ENCODE data around the gene CENPU. TPM values are rescaled to one million over a fixed set of nuclear protein-coding genes. Genes with fewer than 3 reads are reported as not detected.
"Not testable (repeated sequence)": the region's sequence is repeated elsewhere in the genome, so short reads cannot be mapped to it uniquely, and the experiment has no call there.

CENPU gene
- total RNA-seq, 2 experiments from 2014 or later = 49.7 to 53.4 TPM

GRCh38 chr4:184740980-184741391 lies 7.1 kb upstream of the CENPU start:
- DNase-seq (no peak), ATAC-seq (no peak)
- Mint-ChIP-seq H3K4me3 (no peak overlapping the region), H3K4me1 (ENCODE audit: low read depth) (peaks cover 14% of the 10 kb centered on the region), H3K27ac (no peak overlapping the region), H3K27me3 (no peaks in the 10 kb centered on the region), H3K9me3 (no peaks in the 10 kb centered on the region), H3K36me3 (ENCODE audit: low read depth) (no peaks in the 10 kb centered on the region)
- ChIA-PET POLR2A (interaction anchor here (1.1 kb wide), 1 partner anchor 79 kb away, joined by 3 read pairs; no protein-coding TSS in a partner anchor), CTCF (no interaction called here)
- no peak for TF ChIP-seq CTCF (IDR thresholded peaks at IDR 0.05)
- intact Hi-C loops (cut with micrococcal nuclease) = loop anchor here (10.0 kb wide), 1 partner anchor 244 kb away; no protein-coding TSS in a partner anchor

GRCh38 chr4:184739575-184739974 lies 5.7 kb upstream of the CENPU start:
- not testable (repeated sequence) for H3K4me3 Mint-ChIP-seq

GRCh38 chr4:184734758-184735157 lies 862 bp upstream of the CENPU start:
- CTCF ChIA-PET = interaction anchor here (0.8 to 4.2 kb wide), 3 partner anchors 11 to 58 kb away, joined by 3 to 26 read pairs (median 3); no protein-coding TSS in a partner anchor
- H3K27ac Mint-ChIP-seq = peak overlapping the region; percentile 86
- no peak for TF ChIP-seq CTCF (IDR thresholded peaks at IDR 0.05)
- peaks cover 29% of the 10 kb centered on the region for H3K4me1 Mint-ChIP-seq (ENCODE audit: low read depth)
- H3K4me3 Mint-ChIP-seq = peak overlapping the region; percentile 89
- peaks cover 24% of the 10 kb centered on the region for H3K36me3 Mint-ChIP-seq (ENCODE audit: low read depth)
- no peaks in the 10 kb centered on the region for H3K9me3 Mint-ChIP-seq
- intact Hi-C loops (cut with micrococcal nuclease) = loop anchor here (5.0 to 10.0 kb wide), 2 partner anchors 87 to 450 kb away; partner anchors contain the start of genes CASP3 and PRIMPOL
- POLR2A ChIA-PET = interaction anchor here (0.5 to 3.2 kb wide), 10 partner anchors 11 to 453 kb away, joined by 3 to 34 read pairs (median 8); partner anchors contain the start of genes ACSL1, CASP3 and PRIMPOL
- no peak for DNase-seq
- no peaks in the 10 kb centered on the region for H3K27me3 Mint-ChIP-seq
- ATAC-seq = no peak

More at GRCh38 chr4:184739575-184739974, 5.7 kb upstream of the CENPU start:
- CTCF ChIA-PET; ATAC-seq; H3K27me3 Mint-ChIP-seq; DNase-seq; H3K9me3 Mint-ChIP-seq; POLR2A ChIA-PET; H3K36me3 Mint-ChIP-seq (ENCODE audit: low read depth): not testable (repeated sequence)
- H3K4me1 Mint-ChIP-seq (ENCODE audit: low read depth) = peaks cover 15% of the 10 kb centered on the region
- H3K27ac Mint-ChIP-seq = peak overlapping the region; percentile 47
- intact Hi-C loops (cut with micrococcal nuclease) = loop anchor here (10.0 kb wide), 1 partner anchor 455 kb away; no protein-coding TSS in a partner anchor

GRCh38 chr4:184732126-184732525 lies 1.8 kb downstream of the CENPU start:
- DNase-seq (no peak), ATAC-seq (no peak)
- H3K9me3 Mint-ChIP-seq = no peaks in the 10 kb centered on the region
- peak overlapping the region; percentile 89 for H3K4me3 Mint-ChIP-seq
- TF ChIP-seq CTCF (IDR thresholded peaks at IDR 0.05) = no peak
- POLR2A ChIA-PET = interaction anchor here (1.2 to 2.9 kb wide), 6 partner anchors 8 to 468 kb away, joined by 3 to 34 read pairs (median 10); partner anchors contain the start of genes CASP3 and PRIMPOL
- H3K36me3 Mint-ChIP-seq (ENCODE audit: low read depth) = peaks cover 44% of the 10 kb centered on the region
- peaks cover 21% of the 10 kb centered on the region for H3K4me1 Mint-ChIP-seq (ENCODE audit: low read depth)
- CTCF ChIA-PET = no interaction called here
- H3K27me3 Mint-ChIP-seq = no peaks in the 10 kb centered on the region
- peak overlapping the region; percentile 24 for H3K27ac Mint-ChIP-seq
- intact Hi-C loops (cut with micrococcal nuclease) = loop anchor here (5.0 to 10.0 kb wide), 2 partner anchors 85 to 447 kb away; partner anchors contain the start of genes CASP3 and PRIMPOL

GRCh38 chr4:184731056-184731455 lies 2.8 kb downstream of the CENPU start:
- peaks cover 51% of the 10 kb centered on the region for H3K36me3 Mint-ChIP-seq (ENCODE audit: low read depth)
- H3K4me1 Mint-ChIP-seq (ENCODE audit: low read depth) = peaks cover 21% of the 10 kb centered on the region
- TF ChIP-seq CTCF (IDR thresholded peaks at IDR 0.05) = no peak
- CTCF ChIA-PET = interaction anchor here (0.6 to 1.0 kb wide), 3 partner anchors 40 to 494 kb away, joined by 3 read pairs; no protein-coding TSS in a partner anchor
- intact Hi-C loops (cut with micrococcal nuclease) = loop anchor here (5.0 to 10.0 kb wide), 2 partner anchors 84 to 446 kb away; partner anchors contain the start of genes CASP3 and PRIMPOL
- no peak overlapping the region for H3K4me3 Mint-ChIP-seq
- POLR2A ChIA-PET = interaction anchor here (0.6 to 1.3 kb wide), 3 partner anchors 24 to 90 kb away, joined by 3 read pairs; no protein-coding TSS in a partner anchor
- H3K9me3 Mint-ChIP-seq = no peaks in the 10 kb centered on the region
- H3K27me3 Mint-ChIP-seq = no peaks in the 10 kb centered on the region
- H3K27ac Mint-ChIP-seq = no peak overlapping the region
- no peak for ATAC-seq
- DNase-seq = no peak

Measured in activated CD8-positive, alpha-beta T cell treated with anti-CD3 and anti-CD28 coated beads for 36 hours (primary cell).